Lung microvascular endothelial cell (primary cell): Measurements from ENCODE around the gene BOLA1. TPM values are rescaled to one million over a fixed set of nuclear protein-coding genes. Genes with fewer than 3 reads are reported as not detected.
"Not testable (repeated sequence)": the region's sequence is repeated elsewhere in the genome, so short reads cannot be mapped to it uniquely, and the experiment has no call there.

Source experiments
- DNase-seq, 2 donors: peaks; one replicate each; pipeline versions ENCODE4 v3.0.0 to v3.0.0-alpha.2; 2010; ENCODE audit warnings: low read depth in 2 of 2
- total RNA-seq: library from RNA; depleted of rRNA; stranded (reverse); fragments of >200 nt; gene quantifications from 2 replicates; pipeline ENCODE4 v1.2.1, GENCODE V29; 2014

The BOLA1 gene
- total RNA-seq, 1 donor from 2014 or later = 7.5 TPM

GRCh38 chr1:149928401-149928724 is 29.0 kb downstream of the BOLA1 start:
- DNase-seq = no peak

- DNase-seq = no peak
Measured at GRCh38 chr1:149929856-149930255, 30.5 kb downstream of the BOLA1 start.

GRCh38 chr1:149931212-149931790 is 31.9 kb downstream of the BOLA1 start:
- peak in 1 of 2 donors; percentile 46 for DNase-seq

GRCh38 chr1:149932474-149932873 is 33.1 kb downstream of the BOLA1 start:
- no peak for DNase-seq

GRCh38 chr1:149933208-149933607 is 33.8 kb downstream of the BOLA1 start:
- DNase-seq = no peak

- peak in 1 of 2 donors; percentile 17 for DNase-seq
Measured at GRCh38 chr1:149934356-149934755, 35.0 kb downstream of the BOLA1 start.

- DNase-seq = peak in 1 of 2 donors; percentile 31
Measured at GRCh38 chr1:149936170-149936991, 37.0 kb downstream of the BOLA1 start, which contains the start of gene MTMR11. Gene MTMR11 (minus strand): TSS chr1:149936879. CDS start chr1:149936647, 232 bp downstream.

- DNase-seq = peak in 1 of 2 donors; percentile 41
Measured at GRCh38 chr1:149936992-149937705, 37.8 kb downstream of the BOLA1 start.

GRCh38 chr1:149937759-149938158 is 38.4 kb downstream of the BOLA1 start:
- no peak for DNase-seq

- not testable (repeated sequence) for DNase-seq
Measured at GRCh38 chr1:149938668-149939003, 39.3 kb downstream of the BOLA1 start.

- DNase-seq = no peak
Measured at GRCh38 chr1:149940427-149940826, 41.1 kb downstream of the BOLA1 start.

GRCh38 chr1:149942207-149942606 is 42.8 kb downstream of the BOLA1 start:
- DNase-seq = peak; percentile 47 to 56

GRCh38 chr1:149942885-149943284 is 43.5 kb downstream of the BOLA1 start:
- no peak for DNase-seq

- no peak for DNase-seq
Measured at GRCh38 chr1:149945206-149945605, 45.8 kb downstream of the BOLA1 start.

- no peak for DNase-seq
Measured at GRCh38 chr1:149949911-149950310, 50.5 kb downstream of the BOLA1 start.

Other genes starting within 250 kb of the BOLA1 start
- gene FCGR1A, start 116.9 kb upstream of the BOLA1 start, total RNA-seq = not detected in 2 replicates
- gene SV2A, start 18.3 kb downstream of the BOLA1 start, total RNA-seq = 1.5 and 2.8 TPM in 2 replicates
- 7.5 and 8.3 TPM in 2 replicates for gene SF3B4, start 28.2 kb downstream of the BOLA1 start, total RNA-seq
- 0.40 and 0.87 TPM in 2 replicates for gene MTMR11, start 37.3 kb downstream of the BOLA1 start, total RNA-seq
- gene OTUD7B, start 111.2 kb downstream of the BOLA1 start, total RNA-seq = 8.5 and 11.3 TPM in 2 replicates
- gene VPS45, start 168.2 kb downstream of the BOLA1 start, total RNA-seq = 14.8 and 21.0 TPM in 2 replicates